HepG2 (cell line): Measurements from ENCODE around the gene NFE2L2. TPM values are rescaled to one million over a fixed set of nuclear protein-coding genes. Genes with fewer than 3 reads are reported as not detected.
A peak's percentile ranks its signal among the peaks of the same experiment; 100 is the strongest.

Source experiments
- AHR ChIP-seq: IDR thresholded peaks from 2 replicates; pipeline ENCODE4 v1.6.1; 2018; ENCODE audit warnings: missing genetic modification reagents, missing compliant biosample characterization
- BCL6 ChIP-seq: IDR thresholded peaks from 2 replicates; pipeline ENCODE4 v1.6.1; 2016; ENCODE audit warnings: missing genetic modification reagents, missing compliant biosample characterization
- CBX5 ChIP-seq: sonication (generic); formaldehyde crosslinking; IDR thresholded peaks from 2 replicates; pipeline ENCODE4 v1.4.0; 2020; ENCODE audit warnings: missing genetic modification reagents, borderline replicate concordance
- ELF4 ChIP-seq: sonication (generic); formaldehyde crosslinking; IDR thresholded peaks from 2 replicates; pipeline ENCODE4 v1.5.0; 2020; ENCODE audit warnings: missing genetic modification reagents, mild to moderate bottlenecking, moderate library complexity, borderline replicate concordance
- FOXO4 ChIP-seq: sonication (generic); formaldehyde crosslinking; conservative IDR thresholded peaks from 2 replicates; pipeline ENCODE4 v1.8.1; 2023; ENCODE audit warnings: missing genetic modification reagents
- IRX3 ChIP-seq: sonication (generic); formaldehyde crosslinking; IDR thresholded peaks from 2 replicates; pipeline ENCODE4 v1.8.1; 2023; ENCODE audit warnings: mild to moderate bottlenecking, low read depth, missing genetic modification reagents, borderline replicate concordance
- MTA3 ChIP-seq: sonication (generic); formaldehyde crosslinking; IDR thresholded peaks from 2 replicates; pipeline ENCODE4 v1.4.0; 2020; ENCODE audit warnings: missing genetic modification reagents
- POLR2A ChIP-seq, 2 experiments: IDR thresholded peaks; 2 replicates each; pipeline ENCODE4 v1.6.1; 2011; ENCODE audit warnings: low read depth in 2 of 2, low read length in 2 of 2, mild to moderate bottlenecking in 1 of 2, moderate library complexity in 1 of 2; ENCODE audit not compliant: insufficient read depth in 1 of 2
- REST ChIP-seq, 2 experiments: IDR thresholded peaks; 2 replicates each; pipeline ENCODE4 v1.6.1; 2011 to 2012; ENCODE audit warnings: low read length in 2 of 2, borderline replicate concordance in 1 of 2, low read depth in 1 of 2, mild to moderate bottlenecking in 1 of 2, moderate library complexity in 1 of 2
- ZBTB42 ChIP-seq: sonication (generic); formaldehyde crosslinking; IDR thresholded peaks from 2 replicates; pipeline ENCODE4 v1.5.0; 2020; ENCODE audit warnings: mild to moderate bottlenecking, missing genetic modification reagents
- ZNF329 ChIP-seq: sonication (generic); formaldehyde crosslinking; IDR thresholded peaks from 2 replicates; pipeline ENCODE4 v1.9.0; 2021; ENCODE audit warnings: low read depth, mild to moderate bottlenecking, missing genetic modification reagents
- ZNF34 ChIP-seq: sonication (generic); formaldehyde crosslinking; IDR thresholded peaks from 2 replicates; pipeline ENCODE4 v1.4.0; 2020; ENCODE audit warnings: mild to moderate bottlenecking, missing genetic modification reagents, borderline replicate concordance
- ZNF431 ChIP-seq: sonication (generic); formaldehyde crosslinking; IDR thresholded peaks from 2 replicates; pipeline ENCODE4 v1.9.0; 2022; ENCODE audit warnings: missing genetic modification reagents, low read depth, mild to moderate bottlenecking, borderline replicate concordance
- ZNF530 ChIP-seq: sonication (generic); formaldehyde crosslinking; IDR thresholded peaks from 2 replicates; pipeline ENCODE4 v1.5.0; 2020; ENCODE audit warnings: low read depth, mild to moderate bottlenecking, missing genetic modification reagents
- ZNF776 ChIP-seq: sonication (generic); formaldehyde crosslinking; IDR thresholded peaks from 2 replicates; pipeline ENCODE4 v1.4.0; 2020; ENCODE audit warnings: mild to moderate bottlenecking, missing genetic modification reagents
- ZNF891 ChIP-seq: sonication (generic); formaldehyde crosslinking; IDR thresholded peaks from 2 replicates; pipeline ENCODE4 v1.5.0; 2020; ENCODE audit warnings: mild to moderate bottlenecking, missing genetic modification reagents
- ZSCAN9 ChIP-seq: IDR thresholded peaks from 2 replicates; pipeline ENCODE4 v1.6.1; 2016; ENCODE audit warnings: borderline replicate concordance
- polyA plus RNA-seq, 8 experiments: library from polyadenylated mRNA; depleted of rRNA in 3 of 8; stranded (reverse) in 7 of 8; unstranded in 1 of 8; fragments of >200 nt; fragmentation: Illumina TruSeq in 4 of 8; extraction: Trizol in 4 of 8; gene quantifications; 2 replicates each; pipeline versions ENCODE4 v1.2.1 to v1.2.3, GENCODE V29; 2011 to 2016; ENCODE audit warnings: low read depth in 4 of 8, missing spikeins in 1 of 8, mixed read lengths in 1 of 8; ENCODE audit not compliant: insufficient read depth in 1 of 8
- total RNA-seq, 5 experiments: library from RNA; depleted of rRNA; stranded (reverse); fragments of >200 nt; fragmentation: Illumina TruSeq; extraction: Trizol; gene quantifications; 2 replicates each; pipeline ENCODE4 v1.2.3, GENCODE V29; 2016; ENCODE audit warnings: low read depth in 1 of 5
- TF ChIP-seq, protein P1 (sequence below): sonication (generic); formaldehyde crosslinking; IDR thresholded peaks from 2 replicates; pipeline ENCODE4 v1.8.1; 2023; ENCODE audit warnings: missing genetic modification reagents, inconsistent platforms, borderline replicate concordance
- TF ChIP-seq, protein P2 (sequence below): sonication (generic); formaldehyde crosslinking; IDR thresholded peaks from 2 replicates; pipeline ENCODE4 v1.4.0; 2020; ENCODE audit warnings: missing genetic modification reagents, borderline replicate concordance

NFE2L2 gene
- total and polyA plus RNA-seq, 2 of the 13 experiments (the other 11 are each of a cell fraction or from before 2014, with no cell fraction given), result 84.6 to 215 TPM

DNA sequence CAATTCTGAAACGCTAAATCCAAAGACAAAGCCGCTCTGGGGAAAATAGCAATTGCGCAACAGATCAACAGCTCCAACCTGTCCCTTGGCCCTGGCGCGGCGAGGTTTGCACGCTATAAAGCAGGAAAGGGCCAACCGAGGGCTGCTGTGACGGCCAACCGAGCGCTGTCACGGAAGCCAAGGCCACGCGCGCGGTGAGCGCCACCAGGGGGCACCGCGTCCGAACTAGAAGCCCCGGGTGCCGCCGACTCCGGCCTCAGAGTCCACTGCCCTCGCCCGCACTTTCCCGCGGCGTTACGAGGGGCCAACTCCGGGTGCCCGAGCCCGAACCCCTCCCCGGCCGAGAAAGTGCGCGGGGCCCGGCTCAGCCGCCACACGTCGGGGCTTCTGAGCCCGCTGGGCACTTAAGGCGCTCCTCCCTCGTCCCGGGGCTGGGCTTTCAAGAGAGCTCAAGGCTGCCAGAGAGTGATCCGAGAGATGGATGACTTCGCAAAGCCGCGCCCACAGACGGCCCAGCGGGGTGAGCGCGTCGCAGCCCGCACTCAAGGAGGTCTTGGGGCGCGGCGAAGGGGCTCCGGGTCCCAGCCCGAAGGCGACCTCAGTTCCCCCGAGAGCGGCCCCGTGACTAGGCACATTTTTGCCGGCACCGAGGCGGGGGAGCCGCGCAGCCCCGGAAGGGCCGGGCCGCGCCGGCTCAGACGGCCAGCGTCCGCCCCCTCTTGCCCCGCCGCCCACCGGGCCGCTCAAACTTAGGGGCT lies 897 bp downstream of the NFE2L2 start (continued):
- peak in 1 of 2 experiments; percentile 78; a peak in 2 of 4 replicates for TF ChIP-seq REST (IDR thresholded peaks at IDR 0.05; ENCODE audit: borderline replicate concordance in 1 of 2, low read depth in 1 of 2, low read length in 2 of 2)
- TF ChIP-seq CBX5, result peak; percentile 98
- peak; percentile 74 for TF ChIP-seq ZNF891 (CRISPR knock-in tag)
- peak; percentile 58; the same call in 1 of the 2 replicates for TF ChIP-seq ZBTB42 (CRISPR knock-in tag)
- TF ChIP-seq ZNF530, result peak; percentile 81; the same call in 1 of the 2 replicates
- TF ChIP-seq FOXO4 (CRISPR knock-in tag), result no peak
- peak; percentile 66 for TF ChIP-seq ZNF34 (CRISPR knock-in tag)
- TF ChIP-seq IRX3 (CRISPR knock-in tag), result peak; percentile 83
- no peak for TF ChIP-seq MTA3 (CRISPR knock-in tag)
- TF ChIP-seq, protein P1, sequence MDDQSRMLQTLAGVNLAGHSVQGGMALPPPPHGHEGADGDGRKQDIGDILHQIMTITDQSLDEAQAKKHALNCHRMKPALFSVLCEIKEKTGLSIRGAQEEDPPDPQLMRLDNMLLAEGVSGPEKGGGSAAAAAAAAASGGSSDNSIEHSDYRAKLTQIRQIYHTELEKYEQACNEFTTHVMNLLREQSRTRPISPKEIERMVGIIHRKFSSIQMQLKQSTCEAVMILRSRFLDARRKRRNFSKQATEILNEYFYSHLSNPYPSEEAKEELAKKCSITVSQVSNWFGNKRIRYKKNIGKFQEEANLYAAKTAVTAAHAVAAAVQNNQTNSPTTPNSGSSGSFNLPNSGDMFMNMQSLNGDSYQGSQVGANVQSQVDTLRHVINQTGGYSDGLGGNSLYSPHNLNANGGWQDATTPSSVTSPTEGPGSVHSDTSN (CRISPR knock-in tag), result no peak
- peak; percentile 50; the same call in 1 of the 2 replicates for TF ChIP-seq ZSCAN9
- TF ChIP-seq ZNF431 (CRISPR knock-in tag), result peak; percentile 98
- TF ChIP-seq ELF4, result no peak; the same call in none of the 2 replicates
- TF ChIP-seq POLR2A (IDR thresholded peaks at IDR 0.05; ENCODE audit: insufficient read depth in 1 of 2, low read depth in 2 of 2, low read length in 2 of 2), result peak; percentile 78 to 89
- TF ChIP-seq ZNF776, result peak; percentile 64; the same call in 1 of the 2 replicates
- TF ChIP-seq AHR, result peak; percentile 100
- TF ChIP-seq, protein P2, sequence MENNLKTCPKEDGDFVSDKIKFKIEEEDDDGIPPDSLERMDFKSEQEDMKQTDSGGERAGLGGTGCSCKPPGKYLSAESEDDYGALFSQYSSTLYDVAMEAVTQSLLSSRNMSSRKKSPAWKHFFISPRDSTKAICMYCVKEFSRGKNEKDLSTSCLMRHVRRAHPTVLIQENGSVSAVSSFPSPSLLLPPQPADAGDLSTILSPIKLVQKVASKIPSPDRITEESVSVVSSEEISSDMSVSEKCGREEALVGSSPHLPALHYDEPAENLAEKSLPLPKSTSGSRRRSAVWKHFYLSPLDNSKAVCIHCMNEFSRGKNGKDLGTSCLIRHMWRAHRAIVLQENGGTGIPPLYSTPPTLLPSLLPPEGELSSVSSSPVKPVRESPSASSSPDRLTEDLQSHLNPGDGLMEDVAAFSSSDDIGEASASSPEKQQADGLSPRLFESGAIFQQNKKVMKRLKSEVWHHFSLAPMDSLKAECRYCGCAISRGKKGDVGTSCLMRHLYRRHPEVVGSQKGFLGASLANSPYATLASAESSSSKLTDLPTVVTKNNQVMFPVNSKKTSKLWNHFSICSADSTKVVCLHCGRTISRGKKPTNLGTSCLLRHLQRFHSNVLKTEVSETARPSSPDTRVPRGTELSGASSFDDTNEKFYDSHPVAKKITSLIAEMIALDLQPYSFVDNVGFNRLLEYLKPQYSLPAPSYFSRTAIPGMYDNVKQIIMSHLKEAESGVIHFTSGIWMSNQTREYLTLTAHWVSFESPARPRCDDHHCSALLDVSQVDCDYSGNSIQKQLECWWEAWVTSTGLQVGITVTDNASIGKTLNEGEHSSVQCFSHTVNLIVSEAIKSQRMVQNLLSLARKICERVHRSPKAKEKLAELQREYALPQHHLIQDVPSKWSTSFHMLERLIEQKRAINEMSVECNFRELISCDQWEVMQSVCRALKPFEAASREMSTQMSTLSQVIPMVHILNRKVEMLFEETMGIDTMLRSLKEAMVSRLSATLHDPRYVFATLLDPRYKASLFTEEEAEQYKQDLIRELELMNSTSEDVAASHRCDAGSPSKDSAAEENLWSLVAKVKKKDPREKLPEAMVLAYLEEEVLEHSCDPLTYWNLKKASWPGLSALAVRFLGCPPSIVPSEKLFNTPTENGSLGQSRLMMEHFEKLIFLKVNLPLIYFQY (CRISPR knock-in tag), result peak; percentile 77; the same call in 1 of the 2 replicates
- TF ChIP-seq ZNF329 (CRISPR knock-in tag), result no peak
- TF ChIP-seq BCL6 (CRISPR knock-in tag), result peak; percentile 83
